ENCODE measurements around the gene CMSS1.

GRCh38 chr3:100117093-100117492 is 299.4 kb downstream of the CMSS1 start:
- TF ChIP-seq CTCF (IDR thresholded peaks at IDR 0.05): no peak
- no peak for TF ChIP-seq POLR2A (IDR thresholded peaks at IDR 0.05)
